K562 (cell line): Measurements from ENCODE around the gene SEC22A. TPM values are rescaled to one million over a fixed set of nuclear protein-coding genes. Genes with fewer than 3 reads are reported as not detected.
A peak's percentile ranks its signal among the peaks of the same experiment; 100 is the strongest.

Source experiments
- ATAC-seq: fragments of 200-7000 bp; cut with Tn5 transposase; 3 replicates; pipeline ENCODE4 v1.9.1; 2020; ENCODE audit warnings: moderate library complexity
- BruUV-seq: library from RNA; stranded (reverse); fragments of 400-500 nt; replicated peaks from 2 replicates; lab custom pipeline; 2021; lab: Mats Ljungman, UMichigan
- CTCF ChIA-PET: fragments of 300-600 bp; formaldehyde crosslinking; extraction: SDS; loops from one replicate; lab custom pipeline; 2021; ENCODE audit warnings: low intra/inter-chr PET ratio; lab: Yijun Ruan, JAX
- POLR2A ChIA-PET: fragments of 300-600, 350-650 bp; sonication (Branson Sonifier 250); formaldehyde crosslinking; extraction: SDS; loops from one replicate; lab custom pipeline; 2021; ENCODE audit warnings: antibody characterized with exemption, inconsistent platforms; lab: Yijun Ruan, JAX
- DNase-seq, 4 experiments: peaks; one replicate each; pipeline versions ENCODE4 v3.0.0 to v3.0.0-alpha.2; 2011 to 2018; ENCODE audit warnings: low spot score in 3 of 4, mixed read lengths in 3 of 4; ENCODE audit errors: extremely low read depth in 1 of 4
- FAIRE-seq: peaks from 2 replicates; lab custom pipeline; 2011; peaks lifted over from hg19 to GRCh38; lab: Jason Lieb, UNC
- H2AFZ ChIP-seq: 2 replicates; pipeline ENCODE4 v1.6.0; 2011; ENCODE audit warnings: low read depth, low read length, control low read depth, inconsistent platforms
- H3K27ac ChIP-seq: fragments of 200-600 bp; 3 replicates; pipeline ENCODE4 v1.8.0; 2011; ENCODE audit warnings: low read depth, mild to moderate bottlenecking, control low read depth, inconsistent platforms, low read length, moderate library complexity, mixed read lengths; ENCODE audit errors: extremely low read depth
- H3K27me3 ChIP-seq, 2 experiments: fragments of 300-600 bp in 1 of 2; 2 replicates in 1 of 2; 3 replicates in 1 of 2; pipeline versions ENCODE4 v1.6.0 to v1.8.0; 2011; ENCODE audit warnings: inconsistent platforms in 2 of 2, low read length in 2 of 2, mild to moderate bottlenecking in 1 of 2, mixed read lengths in 1 of 2, moderate library complexity in 1 of 2; ENCODE audit not compliant: control insufficient read depth in 2 of 2, insufficient read depth in 2 of 2
- H3K36me3 ChIP-seq: fragments of 300-600 bp; 3 replicates; pipeline ENCODE4 v1.8.0; 2011; ENCODE audit warnings: mild to moderate bottlenecking, low read length, inconsistent platforms; ENCODE audit not compliant: control insufficient read depth, insufficient read depth
- H3K4me1 ChIP-seq, 2 experiments: fragments of 200-600 bp in 1 of 2; replicated peaks in 1 of 2; 2 replicates in 1 of 2; 3 replicates in 1 of 2; pipeline versions ENCODE4 v1.5.1 to v1.8.0; 2011; ENCODE audit warnings: inconsistent platforms in 2 of 2, low read length in 2 of 2, mild to moderate bottlenecking in 1 of 2, mixed read lengths in 1 of 2, moderate library complexity in 1 of 2; ENCODE audit not compliant: control insufficient read depth in 2 of 2, insufficient read depth in 2 of 2
- H3K4me2 ChIP-seq: 2 replicates; pipeline ENCODE4 v1.6.1; 2011; ENCODE audit warnings: low read length, control low read depth, inconsistent platforms, mixed read lengths; ENCODE audit not compliant: insufficient read depth
- H3K4me3 ChIP-seq: fragments of 200-600 bp; sonication (generic), shearing (Covaris generic); 2 replicates; pipeline ENCODE4 v1.5.1; 2016; ENCODE audit warnings: control low read depth, inconsistent platforms
- H3K79me2 ChIP-seq: fragments of 200-600 bp; 3 replicates; pipeline ENCODE4 v1.8.0; 2011; ENCODE audit warnings: low read length, inconsistent platforms; ENCODE audit not compliant: control insufficient read depth, insufficient read depth
- H3K9ac ChIP-seq, 2 experiments: 2 replicates each; pipeline versions ENCODE4 v1.6.0 to v1.6.1; 2011; ENCODE audit warnings: low read depth in 2 of 2, low read length in 2 of 2, control low read depth in 1 of 2, inconsistent platforms in 1 of 2, mild to moderate bottlenecking in 1 of 2, mixed read lengths in 1 of 2; ENCODE audit not compliant: insufficient read depth in 1 of 2
- H3K9me1 ChIP-seq: one replicate; pipeline ENCODE4 v1.6.0; 2011; ENCODE audit warnings: inconsistent platforms, mild to moderate bottlenecking, low read length, moderate library complexity; ENCODE audit not compliant: control insufficient read depth, insufficient read depth
- H3K9me3 ChIP-seq: replicated peaks from 2 replicates; pipeline ENCODE4 v1.5.1; 2011; ENCODE audit warnings: low read depth, low read length, inconsistent platforms; ENCODE audit not compliant: control insufficient read depth, insufficient read depth
- H4K20me1 ChIP-seq: replicated peaks from 2 replicates; pipeline ENCODE4 v1.6.1; 2011; ENCODE audit warnings: low read length, inconsistent platforms, mixed read lengths; ENCODE audit not compliant: control insufficient read depth, insufficient read depth
- BMI1 ChIP-seq: fragments of 150-350 bp; IDR thresholded peaks from 2 replicates; pipeline ENCODE4 v1.6.1; 2014; ENCODE audit warnings: low read length
- DNMT1 ChIP-seq: fragments of 450-650 bp; IDR thresholded peaks from 2 replicates; pipeline ENCODE4 v1.6.1; 2016; ENCODE audit warnings: antibody characterized with exemption, mild to moderate bottlenecking
- E2F5 ChIP-seq: sonication (generic); formaldehyde crosslinking; IDR thresholded peaks from 2 replicates; pipeline ENCODE4 v1.8.0; 2022; ENCODE audit warnings: mild to moderate bottlenecking, missing genetic modification reagents
- HBP1 ChIP-seq: fragments of 450-650 bp; formaldehyde crosslinking; IDR thresholded peaks from 2 replicates; pipeline ENCODE4 v1.4.0; 2022; ENCODE audit warnings: missing genetic modification characterization
- MAFF ChIP-seq: IDR thresholded peaks from 2 replicates; pipeline ENCODE4 v1.6.1; 2012; ENCODE audit warnings: low read length, improper control_type of control experiment
- PTBP1 ChIP-seq: fragments of 200-400 bp; formaldehyde crosslinking; IDR thresholded peaks from 2 replicates; pipeline ENCODE4 v1.6.1; 2017; ENCODE audit warnings: low read depth, low read length
- ZNF518B ChIP-seq: fragments of 250-450 bp; sonication (Bioruptor Pico); IDR thresholded peaks from 2 replicates; pipeline ENCODE4 v1.5.0; 2021; ENCODE audit warnings: mild to moderate bottlenecking, moderate library complexity
- ZNF639 ChIP-seq, 2 experiments: fragments of 200-800 bp in 1 of 2; sonication (Bioruptor generic) in 1 of 2; sonication (generic) in 1 of 2; formaldehyde crosslinking in 1 of 2; IDR thresholded peaks in 1 of 2; conservative IDR thresholded peaks in 1 of 2; 2 replicates each; pipeline versions ENCODE4 v1.5.0 to v1.6.1; 2016 to 2020; ENCODE audit warnings: missing compliant biosample characterization in 1 of 2, missing genetic modification characterization in 1 of 2, missing genetic modification reagents in 1 of 2
- WGBS: fragments of 100-300 bp; shearing (Covaris generic); methylation state at CpG from one replicate; pipeline ENCODE4 v1.1.6; 2016; ENCODE audit warnings: low coverage, mixed read lengths; ENCODE audit not compliant: insufficient coverage; ENCODE audit errors: missing lambda C conversion rate; 5-methylcytosine and 5-hydroxymethylcytosine counted together
- in situ Hi-C: fragments of 300-500 bp; cut with MboI; formaldehyde crosslinking; loops from 4 replicates; pipeline ENCODE4 v1.15.0; 2018; ENCODE audit warnings: inconsistent platforms, mixed read lengths
- intact Hi-C: fragments of 100-400 bp; cut with micrococcal nuclease; formaldehyde crosslinking; loops from 2 replicates; pipeline ENCODE4 v1.14.2; 2022
- polyA plus RNA-seq, 8 experiments: library from polyadenylated mRNA; depleted of rRNA in 4 of 8; stranded (reverse) in 5 of 8; unstranded in 3 of 8; fragments of >200 nt; fragmentation: Nextera tagmentation in 2 of 8; fragmentation: Illumina TruSeq in 1 of 8; extraction: Ambion mirVana in 2 of 8; extraction: Trizol in 1 of 8; gene quantifications; 2 replicates each; pipeline versions ENCODE4 v1.2.1 to v1.2.3, GENCODE V29; 2011 to 2014; ENCODE audit warnings: inconsistent platforms in 1 of 8, missing spikeins in 1 of 8
- total RNA-seq, 7 experiments: library from RNA; depleted of rRNA in 6 of 7; stranded (reverse); fragments of >200 nt in 6 of 7; fragmentation: Illumina TruSeq in 2 of 7; extraction: Trizol in 2 of 7; gene quantifications; 2 replicates each; pipeline versions ENCODE4 v1.2.1 to v1.2.3, GENCODE V29; 2011 to 2021; ENCODE audit warnings: low replicate concordance in 1 of 7

The SEC22A gene
- total and polyA plus RNA-seq, 9 of the 15 experiments (the other 6 are each of a cell fraction or from before 2014, with no cell fraction given): 7.9 to 44.5 (median 20.5) TPM

- TF ChIP-seq E2F5 (CRISPR knock-in tag): no peak
- no peak for TF ChIP-seq HBP1
- TF ChIP-seq, all 486 proteins: peak for 0
Measured at GRCh38 chr3:123271466-123272159, 69.9 kb downstream of the SEC22A start (continued).

- Histone ChIP-seq H3K4me2 (no peak overlapping the region), H3K4me1 (no peaks in the 10 kb centered on the region), H3K4me3 (no peak overlapping the region), H3K27me3 (no peaks in the 10 kb centered on the region), H3K79me2 (no peaks in the 10 kb centered on the region), H4K20me1 (no peaks in the 10 kb centered on the region), H3K36me3 (no peaks in the 10 kb centered on the region), H3K9me1 (no peaks in the 10 kb centered on the region), H3K9me3 (no peaks in the 10 kb centered on the region), H3K27ac (no peak overlapping the region), H2AFZ (no peak overlapping the region), H3K9ac (no peak overlapping the region)
- FAIRE-seq (no peak), DNase-seq (peak in 1 of 4 experiments; percentile 1), ATAC-seq (no peak)
- ChIA-PET POLR2A (no interaction called here), CTCF (no interaction called here)
- intact Hi-C loops: no loop called here
- no TSS peak for BruUV-seq
- in situ Hi-C loops: no loop called here
- WGBS: 83% methylated on average over 2 of the region's 2 CpGs
- TF ChIP-seq PTBP1 (no peak), MAFF (peak; percentile 5; the same call in 1 of the 2 replicates), ZNF639 (CRISPR knock-in tag; conservative IDR thresholded peaks at IDR 0.05 in 1 of 2, IDR thresholded peaks at IDR 0.05 in 1 of 2) (no peak), BMI1 (no peak), ZNF518B (CRISPR knock-in tag) (no peak), DNMT1 (no peak)
Measured at GRCh38 chr3:123272547-123272946, 70.8 kb downstream of the SEC22A start.
